ENCODE data around the gene BMP5. TPM values are rescaled to one million over a fixed set of nuclear protein-coding genes. Genes with fewer than 3 reads are reported as not detected.

Gene BMP5
- total RNA-seq: not detected
- not detected for total RNA-seq (2013)

- ATAC-seq (no peak), DNase-seq (no peak)
- intact Hi-C loops (cut with micrococcal nuclease): no loop called here
- Histone ChIP-seq H3K4me1 (ENCODE audit: control insufficient read depth, insufficient read depth, low read length) (no peaks in the 10 kb centered on the region), H3K4me3 (ENCODE audit: low read length) (no peak within 1 kb of the TSS), H3K27ac (ENCODE audit: low read length) (no peak within 1 kb of the TSS), H3K27me3 (ENCODE audit: control insufficient read depth, insufficient read depth, low read length) (no peaks in the 10 kb centered on the region), H3K9me3 (ENCODE audit: control insufficient read depth, insufficient read depth, low read length) (no peaks in the 10 kb centered on the region), H3K36me3 (ENCODE audit: control insufficient read depth, insufficient read depth, low read length) (no peaks in the 10 kb centered on the region)
- Mint-ChIP-seq H3K27ac (no peak within 1 kb of the TSS), H3K9me3 (peaks cover 0 to 4% of the 10 kb centered on the region in 2 donors), H3K4me3 (no peak within 1 kb of the TSS), H3K4me1 (no peaks in the 10 kb centered on the region), H3K36me3 (no peaks in the 10 kb centered on the region), H3K27me3 (ENCODE audit: low read depth in 2 of 2) (no peaks in the 10 kb centered on the region)
- WGBS (ENCODE audit: insufficient coverage): 57% methylated on average over 1 of the region's 2 CpGs
- TF ChIP-seq CTCF (IDR thresholded peaks at IDR 0.05): no peak
Measured at GRCh38 chr6:55875400-55875799, at the start of gene BMP5. Gene BMP5 (minus strand): TSS chr6:55875590. CDS start chr6:55874865, 725 bp downstream.

GRCh38 chr6:55922406-55922805 lies 47.0 kb upstream of the BMP5 start:
- no peak overlapping the region for H3K4me3 Mint-ChIP-seq
- H3K36me3 Mint-ChIP-seq: no peaks in the 10 kb centered on the region
- intact Hi-C loops (cut with micrococcal nuclease): no loop called here
- no peak for TF ChIP-seq CTCF (IDR thresholded peaks at IDR 0.05)
- Histone ChIP-seq H3K9me3 (ENCODE audit: control insufficient read depth, insufficient read depth, low read length) (no peaks in the 10 kb centered on the region), H3K27me3 (ENCODE audit: control insufficient read depth, insufficient read depth, low read length) (no peaks in the 10 kb centered on the region), H3K27ac (ENCODE audit: low read length) (no peak overlapping the region), H3K4me3 (ENCODE audit: low read length) (no peak overlapping the region), H3K36me3 (ENCODE audit: control insufficient read depth, insufficient read depth, low read length) (no peaks in the 10 kb centered on the region), H3K4me1 (ENCODE audit: control insufficient read depth, insufficient read depth, low read length) (no peaks in the 10 kb centered on the region)
- DNase-seq: no peak
- H3K4me1 Mint-ChIP-seq: no peaks in the 10 kb centered on the region
- ATAC-seq: no peak
- peaks cover 8 to 10% of the 10 kb centered on the region in 2 donors for H3K9me3 Mint-ChIP-seq
- H3K27me3 Mint-ChIP-seq (ENCODE audit: low read depth in 2 of 2): no peaks in the 10 kb centered on the region
- no peak overlapping the region for H3K27ac Mint-ChIP-seq

GRCh38 chr6:55919716-55920308 lies 44.4 kb upstream of the BMP5 start:
- TF ChIP-seq CTCF (IDR thresholded peaks at IDR 0.05): no peak
- Mint-ChIP-seq H3K4me1 (no peaks in the 10 kb centered on the region), H3K27me3 (ENCODE audit: low read depth in 2 of 2) (no peaks in the 10 kb centered on the region), H3K9me3 (peaks cover 8% of the 10 kb centered on the region in 2 donors), H3K27ac (no peak overlapping the region), H3K4me3 (no peak overlapping the region), H3K36me3 (no peaks in the 10 kb centered on the region)
- Histone ChIP-seq H3K27ac (ENCODE audit: low read length) (no peak overlapping the region), H3K27me3 (ENCODE audit: control insufficient read depth, insufficient read depth, low read length) (no peaks in the 10 kb centered on the region), H3K9me3 (ENCODE audit: control insufficient read depth, insufficient read depth, low read length) (no peaks in the 10 kb centered on the region), H3K36me3 (ENCODE audit: control insufficient read depth, insufficient read depth, low read length) (no peaks in the 10 kb centered on the region), H3K4me3 (ENCODE audit: low read length) (no peak overlapping the region), H3K4me1 (ENCODE audit: control insufficient read depth, insufficient read depth, low read length) (no peaks in the 10 kb centered on the region)
- intact Hi-C loops (cut with micrococcal nuclease): no loop called here
- ATAC-seq (no peak), DNase-seq (no peak)
- 85% methylated on average over 5 of the region's 5 CpGs for WGBS (ENCODE audit: insufficient coverage)

GRCh38 chr6:55918639-55919038 lies 43.2 kb upstream of the BMP5 start:
- intact Hi-C loops (cut with micrococcal nuclease): no loop called here
- TF ChIP-seq CTCF (IDR thresholded peaks at IDR 0.05): no peak

More at GRCh38 chr6:55918639-55919038, 43.2 kb upstream of the BMP5 start:
- Mint-ChIP-seq H3K27me3 (ENCODE audit: low read depth in 2 of 2) (no peaks in the 10 kb centered on the region), H3K4me3 (no peak overlapping the region), H3K36me3 (no peaks in the 10 kb centered on the region), H3K9me3 (peaks cover 6 to 8% of the 10 kb centered on the region in 2 donors), H3K4me1 (no peaks in the 10 kb centered on the region), H3K27ac (no peak overlapping the region)
- DNase-seq: no peak
- Histone ChIP-seq H3K27ac (ENCODE audit: low read length) (no peak overlapping the region), H3K4me3 (ENCODE audit: low read length) (no peak overlapping the region), H3K36me3 (ENCODE audit: control insufficient read depth, insufficient read depth, low read length) (no peaks in the 10 kb centered on the region), H3K9me3 (ENCODE audit: control insufficient read depth, insufficient read depth, low read length) (no peaks in the 10 kb centered on the region), H3K27me3 (ENCODE audit: control insufficient read depth, insufficient read depth, low read length) (no peaks in the 10 kb centered on the region), H3K4me1 (ENCODE audit: control insufficient read depth, insufficient read depth, low read length) (no peaks in the 10 kb centered on the region)
- no peak for ATAC-seq
- WGBS (ENCODE audit: insufficient coverage): no CpG with 5 or more reads among the region's 2 CpGs
